Peyer's patch (tissue), 4 donors: ENCODE results near the gene IRS1. TPM values are rescaled to one million over a fixed set of nuclear protein-coding genes. Genes with fewer than 3 reads are reported as not detected.

Source experiments
- DNase-seq, 3 donors: peaks; one replicate each; pipeline ENCODE4 v3.0.0-alpha.2; 2017 to 2019
- H3K27ac ChIP-seq, 4 donors: fragments of 200-600 bp; sonication (generic); one replicate each; pipeline ENCODE4 v1.5.1; 2016 to 2019
- H3K27me3 ChIP-seq, 2 donors: fragments of 200-600 bp; sonication (generic); one replicate each; pipeline ENCODE4 v1.5.1; 2019
- H3K36me3 ChIP-seq, 3 donors: fragments of 200-600 bp; sonication (generic); one replicate each; pipeline ENCODE4 v1.5.1; 2016 to 2019
- H3K4me1 ChIP-seq, 4 donors: fragments of 200-600 bp; sonication (generic); one replicate each; pipeline ENCODE4 v1.5.1; 2016 to 2019
- H3K4me3 ChIP-seq, 4 donors: fragments of 200-600 bp; sonication (generic); 1 replicate in 3 of 4; 2 replicates in 1 of 4; pipeline ENCODE4 v1.5.1; 2016 to 2019; ENCODE audit warnings: mild to moderate bottlenecking in 1 of 4
- H3K9me3 ChIP-seq, 4 donors: fragments of 200-600 bp; sonication (generic); one replicate each; pipeline ENCODE4 v1.5.1; 2016 to 2019; ENCODE audit warnings: mild to moderate bottlenecking in 1 of 4
- POLR2A ChIP-seq, 2 donors: fragments of 450-650 bp; IDR thresholded peaks; one replicate each; pipeline ENCODE4 v1.5.1; 2017; ENCODE audit warnings: antibody characterized with exemption in 2 of 2, mild to moderate bottlenecking in 2 of 2, moderate library complexity in 2 of 2
- total RNA-seq, 4 donors: library from RNA; depleted of rRNA; stranded (reverse); fragments of >200 nt; gene quantifications; one replicate each; pipeline ENCODE4 v1.1.0, GENCODE V29; 2016
- TF ChIP-seq, protein P1 (sequence below), 6 experiments: fragments of 450-650 bp in 4 of 6; fragments of 200-600 bp in 2 of 6; sonication (generic) in 1 of 6; IDR thresholded peaks; one replicate each; pipeline ENCODE4 v1.5.1; 2017 to 2019; ENCODE audit warnings: antibody characterized with exemption in 6 of 6, mild to moderate bottlenecking in 3 of 6, moderate library complexity in 1 of 6

The IRS1 gene
- total RNA-seq, 4 donors from 2014 or later: 8.3 to 67.7 (median 22.5) TPM

DNA sequence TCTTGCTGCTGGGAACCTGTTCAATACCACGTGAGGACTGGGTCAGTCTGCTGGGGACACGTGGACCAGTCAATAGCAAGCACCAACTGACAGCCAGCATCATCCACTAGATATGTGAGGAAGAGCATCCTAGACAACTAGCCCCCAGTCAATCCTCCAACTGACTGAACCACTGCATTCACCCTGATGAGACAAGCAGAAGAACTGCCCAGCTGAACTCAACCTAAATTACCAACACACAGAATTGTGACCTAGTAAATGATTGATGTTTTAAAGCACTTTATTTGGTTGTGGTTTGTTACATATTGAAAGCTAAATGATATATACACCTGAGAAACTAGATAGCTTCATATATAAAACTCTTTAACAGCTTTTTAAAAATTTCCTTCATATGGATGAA lies 15.7 kb downstream of the IRS1 start:
- DNase-seq: no peak
- TF ChIP-seq POLR2A (IDR thresholded peaks at IDR 0.05): no peak
- TF ChIP-seq, protein P1, sequence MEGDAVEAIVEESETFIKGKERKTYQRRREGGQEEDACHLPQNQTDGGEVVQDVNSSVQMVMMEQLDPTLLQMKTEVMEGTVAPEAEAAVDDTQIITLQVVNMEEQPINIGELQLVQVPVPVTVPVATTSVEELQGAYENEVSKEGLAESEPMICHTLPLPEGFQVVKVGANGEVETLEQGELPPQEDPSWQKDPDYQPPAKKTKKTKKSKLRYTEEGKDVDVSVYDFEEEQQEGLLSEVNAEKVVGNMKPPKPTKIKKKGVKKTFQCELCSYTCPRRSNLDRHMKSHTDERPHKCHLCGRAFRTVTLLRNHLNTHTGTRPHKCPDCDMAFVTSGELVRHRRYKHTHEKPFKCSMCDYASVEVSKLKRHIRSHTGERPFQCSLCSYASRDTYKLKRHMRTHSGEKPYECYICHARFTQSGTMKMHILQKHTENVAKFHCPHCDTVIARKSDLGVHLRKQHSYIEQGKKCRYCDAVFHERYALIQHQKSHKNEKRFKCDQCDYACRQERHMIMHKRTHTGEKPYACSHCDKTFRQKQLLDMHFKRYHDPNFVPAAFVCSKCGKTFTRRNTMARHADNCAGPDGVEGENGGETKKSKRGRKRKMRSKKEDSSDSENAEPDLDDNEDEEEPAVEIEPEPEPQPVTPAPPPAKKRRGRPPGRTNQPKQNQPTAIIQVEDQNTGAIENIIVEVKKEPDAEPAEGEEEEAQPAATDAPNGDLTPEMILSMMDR (IDR thresholded peaks at IDR 0.05): no peak
- Histone ChIP-seq H3K27me3 (no peaks in the 10 kb centered on the region), H3K4me3 (no peak overlapping the region), H3K4me1 (no peaks in the 10 kb centered on the region), H3K9me3 (no peaks in the 10 kb centered on the region), H3K36me3 (no peaks in the 10 kb centered on the region), H3K27ac (no peak overlapping the region)

DNA sequence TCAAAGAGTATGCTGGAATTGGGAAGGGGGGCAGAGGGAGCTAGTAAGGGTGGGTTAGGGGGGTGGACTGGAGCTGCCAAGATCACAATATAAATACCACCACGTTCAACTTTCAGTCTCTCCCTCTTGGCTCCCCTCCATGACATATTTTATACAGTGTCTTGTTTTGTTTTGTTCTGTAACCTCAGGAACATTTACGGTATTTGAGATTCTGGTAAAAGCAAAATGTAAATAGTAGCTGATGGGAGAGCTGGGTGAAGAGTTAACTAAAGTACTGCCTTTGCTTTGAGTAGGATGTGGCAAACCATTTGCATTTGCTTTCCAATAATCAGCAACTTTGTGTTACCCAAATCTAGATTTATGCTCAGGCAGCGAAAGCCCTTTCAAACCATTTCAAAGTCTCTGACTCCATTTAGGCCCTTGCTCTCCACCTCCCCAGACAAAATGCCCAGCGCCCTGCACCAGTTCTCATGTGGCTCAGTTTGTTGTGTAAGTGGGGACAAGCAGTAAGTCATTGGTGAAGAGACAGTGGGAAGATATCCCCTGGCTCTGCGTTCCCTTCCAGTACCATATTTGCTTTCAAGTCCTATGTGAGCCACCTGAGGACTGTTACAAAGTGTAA lies 17.4 kb downstream of the IRS1 start:
- no peaks in the 10 kb centered on the region for H3K9me3 ChIP-seq
- TF ChIP-seq, protein P1 (IDR thresholded peaks at IDR 0.05): no peak
- no peak for TF ChIP-seq POLR2A (IDR thresholded peaks at IDR 0.05)
- H3K4me3 ChIP-seq: no peak overlapping the region
- H3K36me3 ChIP-seq: no peaks in the 10 kb centered on the region
- DNase-seq: no peak
- peak overlapping the region in 1 of 4 donors; percentile 67 for H3K27ac ChIP-seq
- H3K4me1 ChIP-seq: no peaks in the 10 kb centered on the region
- no peaks in the 10 kb centered on the region for H3K27me3 ChIP-seq

DNA sequence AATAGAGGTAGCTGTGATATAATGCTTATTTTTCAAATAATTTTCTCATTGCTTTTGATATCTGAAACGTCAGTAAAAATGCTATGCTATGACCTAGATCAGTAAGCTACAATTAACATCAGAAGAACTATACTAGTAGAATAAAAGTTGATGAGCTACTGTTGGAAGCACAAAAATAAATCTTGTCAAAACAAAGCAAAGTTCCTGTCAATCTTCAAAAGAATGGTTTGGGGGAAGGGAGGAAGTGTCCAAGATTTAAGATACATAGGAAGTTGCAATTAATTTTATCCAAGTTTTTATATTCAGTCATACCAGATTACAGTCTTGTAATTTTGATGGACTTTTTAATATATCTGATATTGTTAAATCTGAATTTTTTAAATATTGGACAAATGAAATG lies 19.2 kb downstream of the IRS1 start:
- Histone ChIP-seq H3K27ac (no peak overlapping the region), H3K27me3 (no peaks in the 10 kb centered on the region), H3K4me3 (no peak overlapping the region), H3K9me3 (no peaks in the 10 kb centered on the region), H3K4me1 (no peaks in the 10 kb centered on the region), H3K36me3 (no peaks in the 10 kb centered on the region)
- no peak for DNase-seq
- no peak for TF ChIP-seq POLR2A (IDR thresholded peaks at IDR 0.05)
- TF ChIP-seq, protein P1 (IDR thresholded peaks at IDR 0.05): no peak

DNA sequence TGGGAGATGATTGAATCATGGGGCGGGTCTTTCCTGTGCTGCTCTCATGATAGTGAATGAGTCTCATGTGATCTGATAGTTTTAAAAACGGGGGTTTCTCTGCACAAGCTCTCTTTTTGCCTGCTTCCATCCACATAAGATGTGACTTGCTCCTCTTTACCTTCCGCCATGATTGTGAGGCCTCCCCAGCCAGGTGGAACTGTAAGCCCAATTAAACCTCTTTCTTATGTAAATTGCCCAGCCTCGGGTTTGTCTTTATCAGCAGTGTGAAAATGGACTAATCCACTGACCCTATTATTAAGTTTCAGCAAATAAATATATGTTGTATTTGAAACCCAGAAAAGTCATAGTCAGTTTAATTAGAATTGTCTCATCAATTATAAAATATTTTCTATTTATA lies 22.0 kb downstream of the IRS1 start:
- no peak overlapping the region for H3K27ac ChIP-seq
- no peak for DNase-seq
- no peaks in the 10 kb centered on the region for H3K9me3 ChIP-seq
- peaks cover 0 to 12% (median 8%) of the 10 kb centered on the region in 4 donors for H3K4me1 ChIP-seq
- TF ChIP-seq, protein P1 (IDR thresholded peaks at IDR 0.05): no peak
- TF ChIP-seq POLR2A (IDR thresholded peaks at IDR 0.05): no peak
- H3K36me3 ChIP-seq: no peaks in the 10 kb centered on the region
- no peak overlapping the region for H3K4me3 ChIP-seq
- H3K27me3 ChIP-seq: no peaks in the 10 kb centered on the region

DNA sequence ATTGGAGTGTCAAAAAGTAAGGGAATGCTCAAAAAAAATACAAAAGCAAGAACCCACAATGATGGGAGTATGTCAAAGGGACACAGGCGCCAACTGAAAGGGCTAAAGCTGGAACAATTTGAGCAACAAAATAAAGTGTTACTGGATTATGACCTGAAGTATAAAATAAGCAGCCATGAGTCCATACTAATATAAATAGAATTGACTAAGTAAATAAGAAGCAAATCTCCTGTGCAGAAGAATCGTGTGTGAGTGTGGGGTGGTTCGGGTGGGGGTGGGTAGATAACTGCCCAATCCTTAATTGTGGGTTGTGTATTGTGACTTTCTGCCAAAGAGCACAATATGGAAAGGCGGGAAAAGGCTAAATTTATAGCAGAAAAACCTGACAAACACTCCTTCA lies 23.5 kb downstream of the IRS1 start:
- H3K27ac ChIP-seq: no peak overlapping the region
- H3K27me3 ChIP-seq: no peaks in the 10 kb centered on the region
- peaks cover 0 to 28% (median 10%) of the 10 kb centered on the region in 4 donors for H3K4me1 ChIP-seq
- TF ChIP-seq POLR2A (IDR thresholded peaks at IDR 0.05): no peak
- TF ChIP-seq, protein P1 (IDR thresholded peaks at IDR 0.05): no peak
- no peaks in the 10 kb centered on the region for H3K9me3 ChIP-seq
- DNase-seq: no peak
- no peak overlapping the region for H3K4me3 ChIP-seq
- no peaks in the 10 kb centered on the region for H3K36me3 ChIP-seq
